Neural progenitor cell (in vitro differentiated cells): ENCODE measurements around the gene LPCAT3. TPM values are rescaled to one million over a fixed set of nuclear protein-coding genes. Genes with fewer than 3 reads are reported as not detected.

Source experiments
- DNase-seq: peaks from one replicate; pipeline ENCODE4 v3.0.0-alpha.2; 2016; ENCODE audit warnings: low spot score
- H2AFZ ChIP-seq: fragments of 200-600 bp; sonication (generic); replicated peaks from 2 replicates; pipeline ENCODE4 v1.6.1; 2016; ENCODE audit warnings: antibody characterized with exemption
- H3F3A ChIP-seq: fragments of 200-600 bp; sonication (generic); 2 replicates; pipeline ENCODE4 v1.6.1; 2016; ENCODE audit warnings: antibody characterized with exemption, low read depth
- H3K27ac ChIP-seq: fragments of 200-600 bp; sonication (generic); 2 replicates; pipeline ENCODE4 v1.5.1; 2016; ENCODE audit warnings: mild to moderate bottlenecking
- H3K27me3 ChIP-seq: fragments of 200-600 bp; sonication (generic); 2 replicates; pipeline ENCODE4 v1.6.1; 2016; ENCODE audit warnings: mild to moderate bottlenecking, moderate library complexity
- H3K36me3 ChIP-seq: fragments of 200-600 bp; sonication (generic); 2 replicates; pipeline ENCODE4 v1.5.1; 2016
- H3K4me1 ChIP-seq: fragments of 200-600 bp; sonication (generic); 2 replicates; pipeline ENCODE4 v1.6.1; 2016; ENCODE audit warnings: mixed run types
- H3K4me2 ChIP-seq: fragments of 200-600 bp; sonication (generic); 2 replicates; pipeline ENCODE4 v1.6.1; 2016
- H3K4me3 ChIP-seq: fragments of 200-600 bp; sonication (generic); 2 replicates; pipeline ENCODE4 v1.5.1; 2016
- H3K79me2 ChIP-seq: fragments of 200-600 bp; sonication (generic); 2 replicates; pipeline ENCODE4 v1.6.1; 2016; ENCODE audit warnings: low read depth
- H3K9ac ChIP-seq: fragments of 200-600 bp; sonication (generic); 2 replicates; pipeline ENCODE4 v1.6.1; 2016
- H3K9me3 ChIP-seq: fragments of 200-600 bp; sonication (generic); 2 replicates; pipeline ENCODE4 v1.5.1; 2016; ENCODE audit warnings: low read depth
- H4K20me1 ChIP-seq: fragments of 200-600 bp; sonication (generic); 2 replicates; pipeline ENCODE4 v1.6.1; 2016; ENCODE audit warnings: low read depth
- H3K27ac Mint-ChIP-seq: 3 replicates; pipeline ENCODE4 v1.8.0; 2021; ENCODE audit warnings: mixed read lengths
- H3K27me3 Mint-ChIP-seq: 2 replicates; pipeline ENCODE4 v1.8.0; 2022; ENCODE audit warnings: low read depth, mild to moderate bottlenecking, inconsistent platforms, moderate library complexity, mixed read lengths; ENCODE audit not compliant: insufficient read depth
- H3K36me3 Mint-ChIP-seq: 3 replicates; pipeline ENCODE4 v1.8.0; 2021; ENCODE audit warnings: mixed read lengths
- H3K4me1 Mint-ChIP-seq: 3 replicates; pipeline ENCODE4 v1.8.0; 2021; ENCODE audit warnings: mixed read lengths
- H3K4me3 Mint-ChIP-seq: 3 replicates; pipeline ENCODE4 v1.8.0; 2021; ENCODE audit warnings: mild to moderate bottlenecking, moderate library complexity, mixed read lengths
- H3K9me3 Mint-ChIP-seq: 3 replicates; pipeline ENCODE4 v1.8.0; 2020; ENCODE audit warnings: mixed read lengths
- CTCF ChIP-seq: fragments of 200-600 bp; sonication (generic); IDR thresholded peaks from 2 replicates; pipeline ENCODE4 v1.5.1; 2017; ENCODE audit warnings: antibody characterized with exemption, mild to moderate bottlenecking
- EZH2 ChIP-seq: fragments of 200-600 bp; sonication (generic); IDR thresholded peaks from 2 replicates; pipeline ENCODE4 v1.6.1; 2017; ENCODE audit warnings: antibody characterized with exemption, mild to moderate bottlenecking, moderate library complexity
- EZH2phosphoT487 ChIP-seq: fragments of 200-600 bp; sonication (generic); IDR thresholded peaks from 2 replicates; pipeline ENCODE4 v1.6.1; 2017; ENCODE audit warnings: antibody characterized with exemption
- total RNA-seq: library from RNA; depleted of rRNA; stranded (reverse); fragments of >200 nt; gene quantifications from 2 replicates; pipeline ENCODE4 v1.2.3, GENCODE V29; 2015; ENCODE audit warnings: low replicate concordance

The LPCAT3 gene
- total RNA-seq, 1 donor from 2014 or later, result 18.1 TPM

GRCh38 chr12:6938353-6939190, 79.7 kb downstream of the LPCAT3 start:
- Mint-ChIP-seq H3K4me3 (peak overlapping the region; percentile 84), H3K4me1 (peaks cover 50% of the 10 kb centered on the region), H3K27me3 (peaks cover 39% of the 10 kb centered on the region), H3K36me3 (peaks cover 34% of the 10 kb centered on the region), H3K9me3 (peaks cover 2% of the 10 kb centered on the region), H3K27ac (peak overlapping the region; percentile 63)
- no peak for DNase-seq
- Histone ChIP-seq H4K20me1 (peaks cover 22% of the 10 kb centered on the region), H3K4me3 (peak overlapping the region; percentile 56), H3K9me3 (no peaks in the 10 kb centered on the region), H3K27ac (peak overlapping the region; percentile 67), H3K36me3 (no peaks in the 10 kb centered on the region), H3K27me3 (no peaks in the 10 kb centered on the region), H3F3A (peaks cover 75% of the 10 kb centered on the region), H3K79me2 (peaks cover 29% of the 10 kb centered on the region), H3K4me1 (peaks cover 11% of the 10 kb centered on the region), H3K4me2 (peak overlapping the region; percentile 72), H2AFZ (no peak overlapping the region), H3K9ac (no peak overlapping the region)
- no peak for TF ChIP-seq EZH2

- Histone ChIP-seq H3K4me1 (peaks cover 11% of the 10 kb centered on the region), H2AFZ (no peak overlapping the region), H3K27me3 (no peaks in the 10 kb centered on the region), H3K9me3 (no peaks in the 10 kb centered on the region), H3K36me3 (no peaks in the 10 kb centered on the region), H3K4me3 (peak overlapping the region; percentile 56), H4K20me1 (peaks cover 31% of the 10 kb centered on the region), H3K27ac (peak overlapping the region; percentile 89), H3F3A (peaks cover 75% of the 10 kb centered on the region), H3K4me2 (peak overlapping the region; percentile 82), H3K79me2 (peaks cover 37% of the 10 kb centered on the region), H3K9ac (peak overlapping the region; percentile 83)
- DNase-seq, result peak; percentile 97
- H3K27ac Mint-ChIP-seq, result peak overlapping the region; percentile 63
- peaks cover 44% of the 10 kb centered on the region for H3K4me1 Mint-ChIP-seq
- H3K4me3 Mint-ChIP-seq, result peak overlapping the region; percentile 84
- H3K27me3 Mint-ChIP-seq, result peaks cover 37% of the 10 kb centered on the region
- H3K36me3 Mint-ChIP-seq, result peaks cover 36% of the 10 kb centered on the region
- peaks cover 2% of the 10 kb centered on the region for H3K9me3 Mint-ChIP-seq
- peak; percentile 22 for TF ChIP-seq EZH2phosphoT487
- no peak for TF ChIP-seq EZH2
- TF ChIP-seq CTCF, result peak; percentile 90
Measured at GRCh38 chr12:6937481-6938352, 80.6 kb downstream of the LPCAT3 start.

GRCh38 chr12:6936636-6937480, 81.4 kb downstream of the LPCAT3 start:
- peak overlapping the region; percentile 82 for H3K4me2 ChIP-seq
- H3K27me3 Mint-ChIP-seq, result peaks cover 32% of the 10 kb centered on the region
- H3K4me1 Mint-ChIP-seq, result peaks cover 44% of the 10 kb centered on the region
- no peaks in the 10 kb centered on the region for H3K27me3 ChIP-seq
- peak overlapping the region; percentile 83 for H3K9ac ChIP-seq
- peak overlapping the region; percentile 56 for H3K4me3 ChIP-seq
- peaks cover 11% of the 10 kb centered on the region for H3K4me1 ChIP-seq
- H4K20me1 ChIP-seq, result peaks cover 39% of the 10 kb centered on the region
- H3K79me2 ChIP-seq, result peaks cover 46% of the 10 kb centered on the region
- H3F3A ChIP-seq, result peaks cover 69% of the 10 kb centered on the region
- H3K9me3 ChIP-seq, result no peaks in the 10 kb centered on the region
- DNase-seq, result no peak
- H3K36me3 Mint-ChIP-seq, result peaks cover 37% of the 10 kb centered on the region
- H3K36me3 ChIP-seq, result no peaks in the 10 kb centered on the region
- H3K9me3 Mint-ChIP-seq, result peaks cover 2% of the 10 kb centered on the region
- peak overlapping the region; percentile 89 for H3K27ac ChIP-seq
- H2AFZ ChIP-seq, result no peak overlapping the region
- TF ChIP-seq CTCF (no peak), EZH2phosphoT487 (no peak), EZH2 (no peak)
- H3K4me3 Mint-ChIP-seq, result peak overlapping the region; percentile 74
- H3K27ac Mint-ChIP-seq, result no peak overlapping the region
